GM12878 (cell line): ENCODE measurements around the gene METTL13. TPM values are rescaled to one million over a fixed set of nuclear protein-coding genes. Genes with fewer than 3 reads are reported as not detected.

Experiments used
- ATAC-seq: fragments of 200-7000 bp; cut with Tn5 transposase; 3 replicates; pipeline ENCODE4 v1.9.1; 2020; ENCODE audit warnings: mild to moderate bottlenecking, moderate library complexity
- BruUV-seq: library from RNA; stranded (reverse); fragments of 400-500 nt; replicated peaks from 2 replicates; lab custom pipeline; 2021; lab: Mats Ljungman, UMichigan
- CTCF ChIA-PET: fragments of 300-600 bp; sonication (Branson Sonifier 250); formaldehyde crosslinking; extraction: SDS; loops from one replicate; lab custom pipeline; 2021; ENCODE audit warnings: inconsistent platforms; lab: Yijun Ruan, JAX
- POLR2A ChIA-PET: fragments of 350-600 bp; formaldehyde crosslinking; extraction: SDS; loops from one replicate; lab custom pipeline; 2021; ENCODE audit warnings: inconsistent platforms; lab: Charles Lee
- RAD21 ChIA-PET: fragments of 300-600 bp; sonication (Branson Sonifier 250); formaldehyde crosslinking; loops from one replicate; lab custom pipeline; 2023; ENCODE audit warnings: antibody characterized with exemption; ENCODE audit not compliant: unreplicated experiment; lab: Charles Lee
- SMC1A ChIA-PET: fragments of 300-600 bp; sonication (Branson Sonifier 250); formaldehyde crosslinking; loops from one replicate; lab custom pipeline; 2023; ENCODE audit not compliant: unreplicated experiment, uncharacterized antibody; lab: Charles Lee
- DNase-seq: peaks from one replicate; pipeline ENCODE4 v3.0.0-alpha.2; 2011; ENCODE audit warnings: low read depth, low spot score
- FAIRE-seq: peaks from 3 replicates; lab custom pipeline; 2011; peaks lifted over from hg19 to GRCh38; lab: Jason Lieb, UNC
- H2AFZ ChIP-seq: 2 replicates; pipeline ENCODE4 v1.6.0; 2011; ENCODE audit warnings: low read depth, low read length, control low read depth; ENCODE audit not compliant: control insufficient read depth
- H3K27ac ChIP-seq: 2 replicates; pipeline ENCODE4 v1.5.1; 2011; ENCODE audit warnings: control low read depth; ENCODE audit not compliant: control insufficient read depth, insufficient read depth
- H3K27me3 ChIP-seq, 2 experiments: replicated peaks in 1 of 2; 2 replicates each; pipeline versions ENCODE4 v1.6.0 to v1.6.1; 2011; ENCODE audit warnings: low read length in 1 of 2; ENCODE audit not compliant: control insufficient read depth in 2 of 2, insufficient read depth in 2 of 2
- H3K36me3 ChIP-seq, 2 experiments: 2 replicates each; pipeline ENCODE4 v1.5.1; 2011; ENCODE audit warnings: low read length in 1 of 2; ENCODE audit not compliant: control insufficient read depth in 2 of 2, insufficient read depth in 2 of 2
- H3K4me1 ChIP-seq: 2 replicates; pipeline ENCODE4 v1.6.1; 2011; ENCODE audit warnings: mild to moderate bottlenecking, low read length, moderate library complexity, mixed read lengths; ENCODE audit not compliant: control insufficient read depth, insufficient read depth
- H3K4me2 ChIP-seq: 2 replicates; pipeline ENCODE4 v1.6.0; 2011; ENCODE audit warnings: control low read depth; ENCODE audit not compliant: control insufficient read depth, insufficient read depth
- H3K4me3 ChIP-seq: fragments of 200-600 bp; sonication (generic); 2 replicates; pipeline ENCODE4 v1.5.1; 2016
- H3K79me2 ChIP-seq: 2 replicates; pipeline ENCODE4 v1.6.0; 2011; ENCODE audit warnings: low read length; ENCODE audit not compliant: control insufficient read depth, insufficient read depth
- H3K9ac ChIP-seq: 2 replicates; pipeline ENCODE4 v1.8.0; 2011; ENCODE audit warnings: low read length, control low read depth, mixed read lengths; ENCODE audit not compliant: control insufficient read depth, insufficient read depth
- H3K9me3 ChIP-seq: replicated peaks from 3 replicates; pipeline ENCODE4 v1.5.1; 2011; ENCODE audit warnings: mild to moderate bottlenecking, low read length; ENCODE audit not compliant: control insufficient read depth, insufficient read depth
- H4K20me1 ChIP-seq: 2 replicates; pipeline ENCODE4 v1.6.0; 2011; ENCODE audit not compliant: control insufficient read depth, insufficient read depth
- BCLAF1 ChIP-seq: fragments of 450-650 bp; IDR thresholded peaks from 2 replicates; pipeline ENCODE4 v1.6.1; 2017; ENCODE audit warnings: antibody characterized with exemption, mild to moderate bottlenecking, moderate library complexity
- E4F1 ChIP-seq: fragments of 450-650 bp; IDR thresholded peaks from 2 replicates; pipeline ENCODE4 v1.6.1; 2018; ENCODE audit warnings: borderline replicate concordance, mild to moderate bottlenecking; ENCODE audit not compliant: partially characterized antibody
- EGR1 ChIP-seq, 2 experiments: IDR thresholded peaks; 1 replicate in 1 of 2; 2 replicates in 1 of 2; pipeline ENCODE4 v1.6.1; 2011 to 2012; ENCODE audit warnings: low read depth in 2 of 2, low read length in 2 of 2, borderline replicate concordance in 1 of 2, mild to moderate bottlenecking in 1 of 2, moderate library complexity in 1 of 2
- FOS ChIP-seq: IDR thresholded peaks from 3 replicates; pipeline ENCODE4 v1.6.1; 2011; ENCODE audit warnings: borderline replicate concordance; ENCODE audit not compliant: insufficient read length; ENCODE audit errors: extremely low read depth
- FOXM1 ChIP-seq: IDR thresholded peaks from 2 replicates; pipeline ENCODE4 v1.6.1; 2012; ENCODE audit warnings: low read depth, mild to moderate bottlenecking, inconsistent platforms, low read length, moderate library complexity
- JUND ChIP-seq: IDR thresholded peaks from 2 replicates; pipeline ENCODE4 v1.6.1; 2012; ENCODE audit warnings: low read depth, mild to moderate bottlenecking, low read length, improper control_type of control experiment, moderate library complexity
- NRF1 ChIP-seq: conservative IDR thresholded peaks from 2 replicates; pipeline ENCODE4 v1.6.1; 2011; ENCODE audit warnings: mild to moderate bottlenecking, low read depth, low read length, improper control_type of control experiment
- SMARCA5 ChIP-seq: fragments of 450-650 bp; IDR thresholded peaks from 2 replicates; pipeline ENCODE4 v1.6.1; 2017; ENCODE audit warnings: mild to moderate bottlenecking
- SREBF1 ChIP-seq: IDR thresholded peaks from 2 replicates; pipeline ENCODE4 v1.6.1; 2012; ENCODE audit warnings: mild to moderate bottlenecking, low read length
- TCF7 ChIP-seq: IDR thresholded peaks from 2 replicates; pipeline ENCODE4 v1.6.1; 2014; ENCODE audit warnings: antibody characterized with exemption, borderline replicate concordance
- ZNF24 ChIP-seq: fragments of 450-650 bp; IDR thresholded peaks from 2 replicates; pipeline ENCODE4 v1.6.1; 2017; ENCODE audit warnings: antibody characterized with exemption, mild to moderate bottlenecking
- ZNF274 ChIP-seq: IDR thresholded peaks from one replicate; pipeline ENCODE4 v1.8.0; 2011; ENCODE audit not compliant: insufficient read length, insufficient read depth
- WGBS: methylation state at CpG from one replicate; pipeline ENCODE4 v1.1.6; 2016; ENCODE audit warnings: low lambda C conversion rate; ENCODE audit not compliant: insufficient replicate concordance, insufficient coverage; ENCODE audit errors: missing lambda C conversion rate; 5-methylcytosine and 5-hydroxymethylcytosine counted together
- in situ Hi-C: fragments of 300-500 bp; cut with MboI; formaldehyde crosslinking; loops from 9 replicates; pipeline ENCODE4 v1.14.3; 2018; ENCODE audit warnings: mixed read lengths
- intact Hi-C: fragments of 100-400 bp; cut with micrococcal nuclease; formaldehyde crosslinking; loops from one replicate; pipeline ENCODE4 v1.14.2; 2022; ENCODE audit not compliant: unreplicated experiment
- polyA plus RNA-seq, 11 experiments: library from polyadenylated mRNA; depleted of rRNA in 4 of 11; unstranded in 6 of 11; stranded (reverse) in 5 of 11; fragments of >200 nt; fragmentation: Nextera tagmentation in 4 of 11; fragmentation: Illumina TruSeq in 1 of 11; extraction: Ambion mirVana in 4 of 11; extraction: Trizol in 1 of 11; gene quantifications; 1 replicate in 1 of 11; 2 replicates in 10 of 11; pipeline versions ENCODE4 v1.2.1 to v1.2.3, GENCODE V29; 2011 to 2016; ENCODE audit warnings: inconsistent platforms in 2 of 11, missing spikeins in 2 of 11, low read depth in 1 of 11
- total RNA-seq, 4 experiments: library from RNA; depleted of rRNA in 3 of 4; stranded (reverse); fragments of >200 nt in 3 of 4; fragmentation: Illumina TruSeq in 1 of 4; extraction: Trizol in 1 of 4; gene quantifications; 2 replicates each; pipeline versions ENCODE4 v1.2.1 to v1.2.3, GENCODE V29; 2013 to 2021
- TF ChIP-seq, protein P1 (sequence below): fragments of 150-350 bp; IDR thresholded peaks from 2 replicates; pipeline ENCODE4 v1.6.1; 2016; ENCODE audit warnings: low read depth, low read length
- TF ChIP-seq, protein P2 (sequence below): fragments of 450-650 bp; conservative IDR thresholded peaks from 2 replicates; pipeline ENCODE4 v1.6.1; 2017; ENCODE audit warnings: mild to moderate bottlenecking, moderate library complexity

The METTL13 gene
- total and polyA plus RNA-seq, 10 of the 15 experiments (the other 5 are each of a cell fraction or from before 2014, with no cell fraction given) = 12.2 to 47.2 (median 35.0) TPM

- Histone ChIP-seq H3K4me1 (no peaks in the 10 kb centered on the region), H3K27ac (no peak overlapping the region), H3K4me2 (no peak overlapping the region), H3K27me3 (no peaks in the 10 kb centered on the region; a peak in 1 of 4 replicates), H3K4me3 (no peak overlapping the region), H3K9me3 (no peaks in the 10 kb centered on the region), H3K79me2 (no peaks in the 10 kb centered on the region), H2AFZ (no peak overlapping the region), H3K36me3 (no peaks in the 10 kb centered on the region), H4K20me1 (no peaks in the 10 kb centered on the region), H3K9ac (no peak overlapping the region)
- ATAC-seq (no peak), FAIRE-seq (no peak), DNase-seq (no peak)
- intact Hi-C loops = no loop called here
- RAD21 ChIA-PET = no interaction called here
- BruUV-seq = no TSS peak
- in situ Hi-C loops = no loop called here
- CTCF ChIA-PET = no interaction called here
- POLR2A ChIA-PET = no interaction called here
- SMC1A ChIA-PET = no interaction called here
- 68% methylated on average over 2 of the region's 2 CpGs for WGBS
- TF ChIP-seq JUND (no peak), TCF7 (no peak), SREBF1 (no peak), SMARCA5 (no peak), BCLAF1 (no peak), ZNF274 (no peak), FOXM1 (no peak), EGR1 (IDR thresholded peaks at IDR 0.05; ENCODE audit: borderline replicate concordance in 1 of 2, low read depth in 2 of 2, low read length in 2 of 2) (no peak), E4F1 (no peak), FOS (no peak), NRF1 (no peak), ZNF24 (no peak)
- TF ChIP-seq, protein P1, sequence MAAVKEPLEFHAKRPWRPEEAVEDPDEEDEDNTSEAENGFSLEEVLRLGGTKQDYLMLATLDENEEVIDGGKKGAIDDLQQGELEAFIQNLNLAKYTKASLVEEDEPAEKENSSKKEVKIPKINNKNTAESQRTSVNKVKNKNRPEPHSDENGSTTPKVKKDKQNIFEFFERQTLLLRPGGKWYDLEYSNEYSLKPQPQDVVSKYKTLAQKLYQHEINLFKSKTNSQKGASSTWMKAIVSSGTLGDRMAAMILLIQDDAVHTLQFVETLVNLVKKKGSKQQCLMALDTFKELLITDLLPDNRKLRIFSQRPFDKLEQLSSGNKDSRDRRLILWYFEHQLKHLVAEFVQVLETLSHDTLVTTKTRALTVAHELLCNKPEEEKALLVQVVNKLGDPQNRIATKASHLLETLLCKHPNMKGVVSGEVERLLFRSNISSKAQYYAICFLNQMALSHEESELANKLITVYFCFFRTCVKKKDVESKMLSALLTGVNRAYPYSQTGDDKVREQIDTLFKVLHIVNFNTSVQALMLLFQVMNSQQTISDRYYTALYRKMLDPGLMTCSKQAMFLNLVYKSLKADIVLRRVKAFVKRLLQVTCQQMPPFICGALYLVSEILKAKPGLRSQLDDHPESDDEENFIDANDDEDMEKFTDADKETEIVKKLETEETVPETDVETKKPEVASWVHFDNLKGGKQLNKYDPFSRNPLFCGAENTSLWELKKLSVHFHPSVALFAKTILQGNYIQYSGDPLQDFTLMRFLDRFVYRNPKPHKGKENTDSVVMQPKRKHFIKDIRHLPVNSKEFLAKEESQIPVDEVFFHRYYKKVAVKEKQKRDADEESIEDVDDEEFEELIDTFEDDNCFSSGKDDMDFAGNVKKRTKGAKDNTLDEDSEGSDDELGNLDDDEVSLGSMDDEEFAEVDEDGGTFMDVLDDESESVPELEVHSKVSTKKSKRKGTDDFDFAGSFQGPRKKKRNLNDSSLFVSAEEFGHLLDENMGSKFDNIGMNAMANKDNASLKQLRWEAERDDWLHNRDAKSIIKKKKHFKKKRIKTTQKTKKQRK = no peak
- TF ChIP-seq, protein P2, sequence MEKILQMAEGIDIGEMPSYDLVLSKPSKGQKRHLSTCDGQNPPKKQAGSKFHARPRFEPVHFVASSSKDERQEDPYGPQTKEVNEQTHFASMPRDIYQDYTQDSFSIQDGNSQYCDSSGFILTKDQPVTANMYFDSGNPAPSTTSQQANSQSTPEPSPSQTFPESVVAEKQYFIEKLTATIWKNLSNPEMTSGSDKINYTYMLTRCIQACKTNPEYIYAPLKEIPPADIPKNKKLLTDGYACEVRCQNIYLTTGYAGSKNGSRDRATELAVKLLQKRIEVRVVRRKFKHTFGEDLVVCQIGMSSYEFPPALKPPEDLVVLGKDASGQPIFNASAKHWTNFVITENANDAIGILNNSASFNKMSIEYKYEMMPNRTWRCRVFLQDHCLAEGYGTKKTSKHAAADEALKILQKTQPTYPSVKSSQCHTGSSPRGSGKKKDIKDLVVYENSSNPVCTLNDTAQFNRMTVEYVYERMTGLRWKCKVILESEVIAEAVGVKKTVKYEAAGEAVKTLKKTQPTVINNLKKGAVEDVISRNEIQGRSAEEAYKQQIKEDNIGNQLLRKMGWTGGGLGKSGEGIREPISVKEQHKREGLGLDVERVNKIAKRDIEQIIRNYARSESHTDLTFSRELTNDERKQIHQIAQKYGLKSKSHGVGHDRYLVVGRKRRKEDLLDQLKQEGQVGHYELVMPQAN = no peak
These were observed 28.3 kb upstream of the METTL13 start for GRCh38 chr1:171753182-171753581.
